Fibroblast of pulmonary artery (primary cell): ENCODE data around the gene PDE7B.
A peak's percentile ranks its signal among the peaks of the same experiment; 100 is the strongest.
"Not testable (repeated sequence)": the region's sequence is repeated elsewhere in the genome, so short reads cannot be mapped to it uniquely, and the experiment has no call there.

ENCODE experiments used
- DNase-seq: peaks from one replicate; pipeline ENCODE4 v3.0.0-alpha.2; 2010; ENCODE audit warnings: low read depth
- H3K4me3 ChIP-seq: replicated peaks from 2 replicates; pipeline ENCODE4 v1.5.1; 2011; ENCODE audit warnings: low read depth, mild to moderate bottlenecking, control low read depth, low read length, moderate library complexity
- TF ChIP-seq, protein P1 (sequence below): IDR thresholded peaks from 2 replicates; pipeline ENCODE4 v1.5.1; 2011; ENCODE audit warnings: mild to moderate bottlenecking, control low read depth, low read length, inconsistent platforms; ENCODE audit errors: missing control alignments

The PDE7B gene

DNA sequence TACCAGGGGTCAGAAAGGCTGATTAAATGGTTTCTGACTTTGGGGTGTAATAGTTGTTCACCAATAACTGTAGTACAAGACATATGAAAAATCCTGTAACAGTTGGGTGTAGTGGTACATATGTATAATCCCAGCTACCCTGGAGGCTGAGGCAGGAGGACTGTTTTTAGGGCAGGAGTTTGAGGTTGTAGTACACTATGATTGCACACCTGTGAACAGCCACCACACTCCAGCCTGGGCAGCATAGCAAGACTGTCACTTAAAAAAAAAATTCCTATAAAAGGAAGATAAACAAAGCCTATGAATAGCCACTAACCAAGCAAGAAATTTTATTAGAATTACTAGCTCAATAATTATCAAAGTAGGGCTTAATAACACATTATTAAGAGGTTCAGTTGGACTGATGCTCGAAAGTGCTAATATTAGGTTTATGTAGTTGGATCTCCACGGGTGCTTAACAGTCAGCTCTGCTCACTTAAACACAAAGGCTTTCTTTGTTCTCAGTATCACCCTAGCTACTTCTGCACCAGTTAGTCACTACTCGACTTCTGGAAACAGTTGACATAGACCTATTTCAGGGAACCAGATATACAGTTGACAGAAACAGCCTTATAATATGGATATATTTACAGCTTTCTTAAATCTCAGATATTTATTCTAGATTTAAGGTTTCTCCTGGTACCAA, 285.6 kb downstream of the PDE7B start:
- peak; percentile 63 for DNase-seq
- no peak overlapping the region for H3K4me3 ChIP-seq
- TF ChIP-seq, protein P1, sequence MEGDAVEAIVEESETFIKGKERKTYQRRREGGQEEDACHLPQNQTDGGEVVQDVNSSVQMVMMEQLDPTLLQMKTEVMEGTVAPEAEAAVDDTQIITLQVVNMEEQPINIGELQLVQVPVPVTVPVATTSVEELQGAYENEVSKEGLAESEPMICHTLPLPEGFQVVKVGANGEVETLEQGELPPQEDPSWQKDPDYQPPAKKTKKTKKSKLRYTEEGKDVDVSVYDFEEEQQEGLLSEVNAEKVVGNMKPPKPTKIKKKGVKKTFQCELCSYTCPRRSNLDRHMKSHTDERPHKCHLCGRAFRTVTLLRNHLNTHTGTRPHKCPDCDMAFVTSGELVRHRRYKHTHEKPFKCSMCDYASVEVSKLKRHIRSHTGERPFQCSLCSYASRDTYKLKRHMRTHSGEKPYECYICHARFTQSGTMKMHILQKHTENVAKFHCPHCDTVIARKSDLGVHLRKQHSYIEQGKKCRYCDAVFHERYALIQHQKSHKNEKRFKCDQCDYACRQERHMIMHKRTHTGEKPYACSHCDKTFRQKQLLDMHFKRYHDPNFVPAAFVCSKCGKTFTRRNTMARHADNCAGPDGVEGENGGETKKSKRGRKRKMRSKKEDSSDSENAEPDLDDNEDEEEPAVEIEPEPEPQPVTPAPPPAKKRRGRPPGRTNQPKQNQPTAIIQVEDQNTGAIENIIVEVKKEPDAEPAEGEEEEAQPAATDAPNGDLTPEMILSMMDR, result no peak

DNA sequence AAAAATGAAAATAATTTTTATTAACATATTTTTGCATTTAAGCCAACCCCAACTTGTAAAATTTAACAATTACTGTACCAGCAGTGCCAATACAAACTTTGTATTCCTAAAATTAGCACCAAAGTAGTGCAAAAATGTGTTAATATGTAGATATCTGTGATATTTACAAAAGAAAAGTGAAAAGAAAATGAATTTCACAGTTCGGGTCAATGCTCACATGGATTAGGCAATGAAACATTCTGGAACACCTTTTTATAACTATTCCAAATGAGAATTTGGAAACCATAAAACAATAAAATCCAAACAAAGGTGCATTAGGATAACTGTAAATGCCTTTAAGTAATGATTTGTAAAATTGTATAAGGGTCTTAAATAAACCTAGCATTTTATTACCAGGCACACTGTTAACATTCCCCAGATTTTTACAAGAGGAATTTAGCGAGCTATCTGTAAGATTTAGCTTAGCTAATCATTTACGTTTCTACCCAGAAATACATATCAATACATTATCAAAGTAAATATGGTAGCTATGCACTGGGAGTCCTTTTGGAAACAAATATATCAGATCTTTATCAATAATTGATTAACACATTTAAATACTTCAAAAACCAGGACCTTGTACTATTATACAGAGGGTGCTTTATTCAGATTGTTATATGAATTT, 286.4 kb downstream of the PDE7B start:
- TF ChIP-seq, protein P1, result no peak
- no peak for DNase-seq
- no peak overlapping the region for H3K4me3 ChIP-seq

DNA sequence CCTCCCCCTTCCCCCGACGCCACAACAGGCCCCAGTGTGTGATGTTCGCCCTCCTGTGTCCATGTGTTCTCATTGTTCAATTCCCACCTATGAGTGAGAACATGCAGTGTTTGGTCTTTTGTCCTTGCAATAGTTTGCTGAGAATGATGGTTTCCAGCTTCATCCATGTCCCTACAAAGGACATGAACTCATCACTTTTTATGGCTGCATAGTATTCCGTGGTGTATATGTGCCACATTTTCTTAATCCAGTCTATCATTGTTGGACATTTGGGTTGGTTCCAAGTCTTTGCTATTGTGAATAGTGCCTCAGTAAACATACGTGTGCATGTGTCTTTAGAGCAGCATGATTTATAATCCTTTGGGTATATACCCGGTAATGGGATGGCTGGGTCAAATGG, 287.6 kb downstream of the PDE7B start:
- DNase-seq, H3K4me3 ChIP-seq: not testable (repeated sequence)

DNA sequence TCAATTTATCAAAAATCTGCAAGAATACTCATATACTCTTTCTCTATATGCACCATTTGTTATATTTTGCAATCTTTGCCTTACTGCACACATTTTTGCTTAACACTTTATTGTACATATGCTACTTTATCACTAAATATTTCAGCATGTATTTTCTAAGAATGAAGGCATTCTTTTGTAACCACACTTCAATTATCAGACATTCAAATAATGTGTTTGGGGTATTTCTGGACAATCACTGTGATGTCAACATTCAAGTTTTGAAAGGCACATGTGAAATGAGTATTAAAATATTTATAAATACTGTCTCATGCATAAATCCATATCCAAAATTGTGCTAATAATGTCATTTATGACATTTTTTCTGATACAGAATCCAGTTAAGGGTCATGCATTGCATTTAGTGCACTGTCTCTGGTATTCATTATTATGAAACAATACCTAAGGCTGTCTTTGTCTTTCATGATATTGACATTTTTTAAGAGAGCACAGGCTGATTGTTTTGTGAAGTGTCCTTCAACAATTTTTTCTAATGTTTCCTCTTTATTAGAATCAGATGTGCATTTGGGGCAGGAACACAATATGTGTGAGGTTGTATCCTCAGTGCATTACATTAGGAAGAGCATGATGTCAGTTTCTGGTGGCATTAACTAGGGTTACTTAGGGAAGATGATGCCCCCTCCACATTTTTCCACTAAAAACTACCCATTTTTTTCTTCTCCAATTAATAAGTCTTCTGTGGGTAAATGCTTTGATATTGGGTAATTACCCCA, 292.9 kb downstream of the PDE7B start:
- no peak overlapping the region for H3K4me3 ChIP-seq
- TF ChIP-seq, protein P1, result no peak
- peak; percentile 17 for DNase-seq

DNA sequence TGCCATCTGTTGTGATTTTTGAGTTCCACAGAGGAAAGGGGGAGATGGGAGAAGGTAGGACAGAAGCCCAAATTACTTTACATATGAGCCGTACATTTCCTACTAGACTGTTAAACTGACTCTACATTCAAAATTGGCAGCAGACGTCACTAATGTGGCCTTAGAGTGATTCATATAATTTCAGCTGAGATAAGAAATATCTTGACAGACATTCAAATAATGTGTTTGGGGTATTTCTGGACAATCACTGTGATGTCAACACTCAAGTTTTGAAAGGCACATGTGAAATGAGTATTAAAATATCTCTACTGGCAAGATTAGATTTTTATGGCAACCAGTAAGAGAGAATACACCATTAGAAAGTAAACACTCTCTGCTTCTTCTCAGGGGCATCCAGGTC, 294.6 kb downstream of the PDE7B start:
- TF ChIP-seq, protein P1, result no peak
- no peak overlapping the region for H3K4me3 ChIP-seq
- peak; percentile 77 for DNase-seq

DNA sequence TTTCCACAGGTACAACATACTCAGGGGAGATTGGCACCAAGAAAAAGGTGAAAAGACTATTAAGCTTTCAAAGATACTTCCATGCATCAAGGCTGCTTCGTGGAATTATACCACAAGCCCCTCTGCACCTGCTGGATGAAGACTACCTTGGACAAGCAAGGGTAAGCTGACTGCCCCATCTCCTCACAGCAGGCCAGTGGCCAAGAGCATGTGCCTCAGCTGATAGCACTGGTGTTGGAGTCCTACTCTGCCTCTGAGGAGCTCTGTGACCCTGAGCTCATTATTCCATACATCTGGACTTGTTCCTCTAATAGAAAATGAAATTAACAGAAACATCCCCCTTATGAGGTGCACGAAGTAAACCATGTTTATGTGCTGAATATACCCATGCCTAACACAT, 295.8 kb downstream of the PDE7B start:
- no peak overlapping the region for H3K4me3 ChIP-seq
- no peak for DNase-seq
- TF ChIP-seq, protein P1, result no peak

DNA sequence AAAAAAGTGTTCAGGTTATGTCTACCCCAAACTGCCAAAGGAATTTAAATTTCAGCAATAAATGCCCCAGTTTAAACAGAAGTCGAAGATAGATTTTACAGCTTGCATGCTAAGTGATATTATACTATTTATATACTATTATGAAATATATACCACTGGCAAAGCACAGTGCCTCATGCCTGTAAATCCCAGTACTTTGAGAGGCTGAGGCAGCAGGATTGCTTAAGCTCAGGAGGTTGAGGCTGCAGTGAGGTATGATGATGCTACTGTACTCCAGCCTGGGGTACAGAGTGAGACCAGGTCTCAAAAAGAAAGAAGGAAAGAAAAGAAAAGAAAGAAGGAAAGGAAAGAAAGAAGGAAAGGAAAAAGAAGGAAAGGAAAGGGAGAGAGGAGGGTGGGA, 296.6 kb downstream of the PDE7B start:
- H3K4me3 ChIP-seq, result no peak overlapping the region
- TF ChIP-seq, protein P1, result no peak
- peak; percentile 20 for DNase-seq
